A375 (cell line): Measurements from ENCODE around the gene SPATA19. TPM values are rescaled to one million over a fixed set of nuclear protein-coding genes. Genes with fewer than 3 reads are reported as not detected.

Source experiments
- total RNA-seq: library from RNA; depleted of rRNA; stranded (reverse); fragments of >200 nt; shearing (Covaris generic); gene quantifications from 2 replicates; pipeline ENCODE4 v1.2.3, GENCODE V29; 2014; rRNA removed

SPATA19 gene, protein sequence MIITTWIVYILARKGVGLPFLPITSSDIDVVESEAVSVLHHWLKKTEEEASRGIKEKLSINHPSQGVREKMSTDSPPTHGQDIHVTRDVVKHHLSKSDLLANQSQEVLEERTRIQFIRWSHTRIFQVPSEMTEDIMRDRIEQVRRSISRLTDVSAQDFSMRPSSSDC
- not detected in 2 replicates for total RNA-seq

DNA sequence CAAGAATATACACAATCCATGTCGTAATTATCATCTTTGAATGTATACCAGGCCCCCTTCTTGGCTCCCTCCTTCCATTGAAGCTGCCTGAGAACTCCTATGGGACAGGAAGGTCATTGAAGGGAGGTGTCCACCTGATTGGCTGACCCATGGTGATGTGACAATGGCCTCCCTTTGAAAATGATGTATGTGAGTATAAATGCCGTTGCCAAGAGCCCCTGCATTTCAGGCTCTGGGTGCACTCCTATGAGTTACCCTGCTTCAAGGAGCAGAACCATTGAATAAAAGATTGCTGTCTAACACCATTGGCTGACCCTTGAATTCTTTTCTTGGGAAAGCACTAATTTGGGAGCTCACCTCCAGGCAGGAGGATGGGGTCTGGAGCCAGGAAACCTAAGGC, at the start of gene SPATA19:
SPATA19 (minus strand) TSS at position 101 of the 400 bp plus-strand sequence; CDS start at position 34, 67 bp downstream.

Other genes starting within 250 kb of the SPATA19 start
- gene IGSF9B, start 111.5 kb upstream of the SPATA19 start, total RNA-seq = 6.5 and 7.0 TPM in 2 replicates
- 28.9 and 35.1 TPM in 2 replicates for gene JAM3, start 223.6 kb upstream of the SPATA19 start, total RNA-seq